GM12878 (cell line): Measurements from ENCODE around the gene FADS3. TPM values are rescaled to one million over a fixed set of nuclear protein-coding genes. Genes with fewer than 3 reads are reported as not detected.

Experiments used
- ATAC-seq: fragments of 200-7000 bp; cut with Tn5 transposase; 3 replicates; pipeline ENCODE4 v1.9.1; 2020; ENCODE audit warnings: mild to moderate bottlenecking, moderate library complexity
- BruUV-seq: library from RNA; stranded (reverse); fragments of 400-500 nt; replicated peaks from 2 replicates; lab custom pipeline; 2021; lab: Mats Ljungman, UMichigan
- CTCF ChIA-PET: fragments of 300-600 bp; sonication (Branson Sonifier 250); formaldehyde crosslinking; extraction: SDS; loops from one replicate; lab custom pipeline; 2021; ENCODE audit warnings: inconsistent platforms; lab: Yijun Ruan, JAX
- POLR2A ChIA-PET: fragments of 350-600 bp; formaldehyde crosslinking; extraction: SDS; loops from one replicate; lab custom pipeline; 2021; ENCODE audit warnings: inconsistent platforms; lab: Charles Lee
- RAD21 ChIA-PET: fragments of 300-600 bp; sonication (Branson Sonifier 250); formaldehyde crosslinking; loops from one replicate; lab custom pipeline; 2023; ENCODE audit warnings: antibody characterized with exemption; ENCODE audit not compliant: unreplicated experiment; lab: Charles Lee
- SMC1A ChIA-PET: fragments of 300-600 bp; sonication (Branson Sonifier 250); formaldehyde crosslinking; loops from one replicate; lab custom pipeline; 2023; ENCODE audit not compliant: unreplicated experiment, uncharacterized antibody; lab: Charles Lee
- DNase-seq: peaks from one replicate; pipeline ENCODE4 v3.0.0-alpha.2; 2011; ENCODE audit warnings: low read depth, low spot score
- FAIRE-seq: peaks from 3 replicates; lab custom pipeline; 2011; peaks lifted over from hg19 to GRCh38; lab: Jason Lieb, UNC
- H2AFZ ChIP-seq: 2 replicates; pipeline ENCODE4 v1.6.0; 2011; ENCODE audit warnings: low read depth, low read length, control low read depth; ENCODE audit not compliant: control insufficient read depth
- H3K27ac ChIP-seq: 2 replicates; pipeline ENCODE4 v1.5.1; 2011; ENCODE audit warnings: control low read depth; ENCODE audit not compliant: control insufficient read depth, insufficient read depth
- H3K27me3 ChIP-seq, 2 experiments: replicated peaks in 1 of 2; 2 replicates each; pipeline versions ENCODE4 v1.6.0 to v1.6.1; 2011; ENCODE audit warnings: low read length in 1 of 2; ENCODE audit not compliant: control insufficient read depth in 2 of 2, insufficient read depth in 2 of 2
- H3K36me3 ChIP-seq, 2 experiments: 2 replicates each; pipeline ENCODE4 v1.5.1; 2011; ENCODE audit warnings: low read length in 1 of 2; ENCODE audit not compliant: control insufficient read depth in 2 of 2, insufficient read depth in 2 of 2
- H3K4me1 ChIP-seq: 2 replicates; pipeline ENCODE4 v1.6.1; 2011; ENCODE audit warnings: mild to moderate bottlenecking, low read length, moderate library complexity, mixed read lengths; ENCODE audit not compliant: control insufficient read depth, insufficient read depth
- H3K4me2 ChIP-seq: 2 replicates; pipeline ENCODE4 v1.6.0; 2011; ENCODE audit warnings: control low read depth; ENCODE audit not compliant: control insufficient read depth, insufficient read depth
- H3K4me3 ChIP-seq: fragments of 200-600 bp; sonication (generic); 2 replicates; pipeline ENCODE4 v1.5.1; 2016
- H3K79me2 ChIP-seq: 2 replicates; pipeline ENCODE4 v1.6.0; 2011; ENCODE audit warnings: low read length; ENCODE audit not compliant: control insufficient read depth, insufficient read depth
- H3K9ac ChIP-seq: 2 replicates; pipeline ENCODE4 v1.8.0; 2011; ENCODE audit warnings: low read length, control low read depth, mixed read lengths; ENCODE audit not compliant: control insufficient read depth, insufficient read depth
- H3K9me3 ChIP-seq: replicated peaks from 3 replicates; pipeline ENCODE4 v1.5.1; 2011; ENCODE audit warnings: mild to moderate bottlenecking, low read length; ENCODE audit not compliant: control insufficient read depth, insufficient read depth
- H4K20me1 ChIP-seq: 2 replicates; pipeline ENCODE4 v1.6.0; 2011; ENCODE audit not compliant: control insufficient read depth, insufficient read depth
- BMI1 ChIP-seq: fragments of 450-650 bp; IDR thresholded peaks from 2 replicates; pipeline ENCODE4 v1.6.1; 2016; ENCODE audit warnings: mild to moderate bottlenecking, moderate library complexity, borderline replicate concordance
- KAT2A ChIP-seq: conservative IDR thresholded peaks from 2 replicates; pipeline ENCODE4 v1.6.1; 2011; ENCODE audit warnings: low read depth, low read length; ENCODE audit not compliant: control insufficient read depth
- NBN ChIP-seq: fragments of 450-650 bp; IDR thresholded peaks from 2 replicates; pipeline ENCODE4 v1.6.1; 2016
- SREBF1 ChIP-seq: IDR thresholded peaks from 2 replicates; pipeline ENCODE4 v1.6.1; 2012; ENCODE audit warnings: mild to moderate bottlenecking, low read length
- ZNF687 ChIP-seq: fragments of 450-650 bp; IDR thresholded peaks from 2 replicates; pipeline ENCODE4 v1.6.1; 2017; ENCODE audit warnings: mild to moderate bottlenecking, moderate library complexity
- WGBS: methylation state at CpG from one replicate; pipeline ENCODE4 v1.1.6; 2016; ENCODE audit warnings: low lambda C conversion rate; ENCODE audit not compliant: insufficient replicate concordance, insufficient coverage; ENCODE audit errors: missing lambda C conversion rate; 5-methylcytosine and 5-hydroxymethylcytosine counted together
- in situ Hi-C: fragments of 300-500 bp; cut with MboI; formaldehyde crosslinking; loops from 9 replicates; pipeline ENCODE4 v1.14.3; 2018; ENCODE audit warnings: mixed read lengths
- intact Hi-C: fragments of 100-400 bp; cut with micrococcal nuclease; formaldehyde crosslinking; loops from one replicate; pipeline ENCODE4 v1.14.2; 2022; ENCODE audit not compliant: unreplicated experiment
- polyA plus RNA-seq, 11 experiments: library from polyadenylated mRNA; depleted of rRNA in 4 of 11; unstranded in 6 of 11; stranded (reverse) in 5 of 11; fragments of >200 nt; fragmentation: Nextera tagmentation in 4 of 11; fragmentation: Illumina TruSeq in 1 of 11; extraction: Ambion mirVana in 4 of 11; extraction: Trizol in 1 of 11; gene quantifications; 1 replicate in 1 of 11; 2 replicates in 10 of 11; pipeline versions ENCODE4 v1.2.1 to v1.2.3, GENCODE V29; 2011 to 2016; ENCODE audit warnings: inconsistent platforms in 2 of 11, missing spikeins in 2 of 11, low read depth in 1 of 11
- total RNA-seq, 4 experiments: library from RNA; depleted of rRNA in 3 of 4; stranded (reverse); fragments of >200 nt in 3 of 4; fragmentation: Illumina TruSeq in 1 of 4; extraction: Trizol in 1 of 4; gene quantifications; 2 replicates each; pipeline versions ENCODE4 v1.2.1 to v1.2.3, GENCODE V29; 2013 to 2021
- TF ChIP-seq, protein P1 (sequence below): IDR thresholded peaks from 2 replicates; pipeline ENCODE4 v1.6.1; 2011; ENCODE audit warnings: mild to moderate bottlenecking, low read depth, low read length, moderate library complexity; ENCODE audit not compliant: insufficient replicate concordance

The FADS3 gene
- total and polyA plus RNA-seq, 10 of the 15 experiments (the other 5 are each of a cell fraction or from before 2014, with no cell fraction given): 0.23 to 8.1 (median 4.2) TPM

DNA sequence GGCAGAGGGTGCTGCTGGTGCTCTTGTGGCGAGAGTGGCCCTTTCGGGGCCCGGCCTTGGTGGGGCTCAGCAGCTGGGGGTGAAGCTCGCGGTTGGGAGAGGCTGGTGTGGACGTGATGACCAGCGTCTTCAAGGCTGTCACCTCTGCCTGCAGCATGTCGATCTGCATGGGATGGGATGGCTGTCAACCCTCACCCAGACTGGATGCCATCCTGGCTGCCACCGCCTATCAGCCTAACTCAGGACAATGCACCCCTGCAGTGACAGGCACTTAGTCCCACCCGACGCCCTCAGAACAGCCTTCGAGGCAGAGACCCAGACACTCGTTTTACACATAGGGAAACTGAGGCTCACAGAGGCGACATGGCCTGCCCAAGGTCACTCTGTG is 15.2 kb upstream of the FADS3 start:
- Histone ChIP-seq H3K9ac (no peak overlapping the region), H3K79me2 (no peaks in the 10 kb centered on the region), H2AFZ (no peak overlapping the region), H3K4me3 (no peak overlapping the region), H3K4me2 (no peak overlapping the region), H3K27me3 (peaks cover 0 to 1% of the 10 kb centered on the region in 2 experiments; a peak in 1 of 4 replicates), H3K36me3 (no peaks in the 10 kb centered on the region), H3K27ac (no peak overlapping the region), H4K20me1 (no peaks in the 10 kb centered on the region), H3K9me3 (no peaks in the 10 kb centered on the region), H3K4me1 (no peaks in the 10 kb centered on the region)
- ChIA-PET POLR2A (no interaction called here), RAD21 (interaction anchor here (1.1 kb wide), 1 partner anchor 41 kb away, joined by 3 read pairs; no protein-coding TSS in a partner anchor), CTCF (interaction anchor here (1.1 to 11.4 kb wide), 3 partner anchors 8 to 173 kb away, joined by 5 to 321 read pairs (median 22); no protein-coding TSS in a partner anchor), SMC1A (interaction anchor here (1.0 kb wide), 1 partner anchor 175 kb away, joined by 4 read pairs; no protein-coding TSS in a partner anchor)
- 31% methylated on average over 14 of the region's 14 CpGs for WGBS
- no TSS peak for BruUV-seq
- in situ Hi-C loops (no loop called here), intact Hi-C loops (no loop called here)
- DNase-seq (no peak), FAIRE-seq (no peak), ATAC-seq (no peak)
- TF ChIP-seq NBN (no peak), KAT2A (no peak), ZNF687 (no peak), SREBF1 (no peak), BMI1 (no peak)
- TF ChIP-seq, protein P1, sequence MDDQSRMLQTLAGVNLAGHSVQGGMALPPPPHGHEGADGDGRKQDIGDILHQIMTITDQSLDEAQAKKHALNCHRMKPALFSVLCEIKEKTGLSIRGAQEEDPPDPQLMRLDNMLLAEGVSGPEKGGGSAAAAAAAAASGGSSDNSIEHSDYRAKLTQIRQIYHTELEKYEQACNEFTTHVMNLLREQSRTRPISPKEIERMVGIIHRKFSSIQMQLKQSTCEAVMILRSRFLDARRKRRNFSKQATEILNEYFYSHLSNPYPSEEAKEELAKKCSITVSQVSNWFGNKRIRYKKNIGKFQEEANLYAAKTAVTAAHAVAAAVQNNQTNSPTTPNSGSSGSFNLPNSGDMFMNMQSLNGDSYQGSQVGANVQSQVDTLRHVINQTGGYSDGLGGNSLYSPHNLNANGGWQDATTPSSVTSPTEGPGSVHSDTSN: no peak
